ENCODE data around the gene ARIH2.

ARIH2 gene

DNA sequence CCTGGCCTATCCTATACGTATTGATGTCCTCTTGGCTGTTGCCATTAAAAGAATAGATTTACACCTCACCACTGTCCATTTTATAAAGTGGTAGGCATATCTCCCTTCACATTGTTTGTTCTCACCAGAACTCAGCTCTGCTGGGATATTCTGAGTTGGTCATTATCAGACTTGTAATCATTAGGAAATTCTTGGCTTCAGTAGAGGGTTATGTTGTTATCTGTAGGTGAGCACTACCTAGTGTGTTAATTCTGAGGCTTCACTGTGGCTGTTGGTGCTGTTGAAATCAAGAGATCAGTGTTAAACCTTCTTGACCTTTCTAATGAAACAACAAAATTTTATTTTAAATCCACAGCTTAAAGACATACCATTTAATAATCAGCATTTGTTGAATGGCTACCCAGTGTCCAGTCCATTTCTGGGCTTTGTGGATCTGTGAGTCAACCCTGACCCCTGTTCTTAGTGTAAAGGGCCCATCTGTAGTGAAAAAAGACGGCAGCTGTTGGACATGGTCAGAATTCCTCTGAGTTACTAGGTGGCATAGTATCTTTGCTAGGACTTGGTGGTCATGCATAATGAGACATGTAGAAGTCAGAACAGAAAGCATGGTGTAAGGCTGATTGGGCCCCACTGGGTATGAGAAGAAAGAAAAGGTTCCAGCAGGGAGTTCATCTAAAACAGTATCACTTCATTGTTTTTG, 38.5 kb downstream of the ARIH2 start:
- H3K27ac ChIP-seq: no peak overlapping the region
- no peak overlapping the region for H3K4me2 ChIP-seq
- H3K79me2 ChIP-seq (ENCODE audit: insufficient read depth, low read depth): no peaks in the 10 kb centered on the region; the same call in 1 of the 2 replicates
- H3K36me3 ChIP-seq (ENCODE audit: insufficient read depth): no peaks in the 10 kb centered on the region
- no peak overlapping the region for H2AFZ ChIP-seq (ENCODE audit: low read depth)
- no peak overlapping the region for H3K9ac ChIP-seq
- no peaks in the 10 kb centered on the region for H4K20me1 ChIP-seq (ENCODE audit: insufficient read depth)
- TF ChIP-seq, protein P1, sequence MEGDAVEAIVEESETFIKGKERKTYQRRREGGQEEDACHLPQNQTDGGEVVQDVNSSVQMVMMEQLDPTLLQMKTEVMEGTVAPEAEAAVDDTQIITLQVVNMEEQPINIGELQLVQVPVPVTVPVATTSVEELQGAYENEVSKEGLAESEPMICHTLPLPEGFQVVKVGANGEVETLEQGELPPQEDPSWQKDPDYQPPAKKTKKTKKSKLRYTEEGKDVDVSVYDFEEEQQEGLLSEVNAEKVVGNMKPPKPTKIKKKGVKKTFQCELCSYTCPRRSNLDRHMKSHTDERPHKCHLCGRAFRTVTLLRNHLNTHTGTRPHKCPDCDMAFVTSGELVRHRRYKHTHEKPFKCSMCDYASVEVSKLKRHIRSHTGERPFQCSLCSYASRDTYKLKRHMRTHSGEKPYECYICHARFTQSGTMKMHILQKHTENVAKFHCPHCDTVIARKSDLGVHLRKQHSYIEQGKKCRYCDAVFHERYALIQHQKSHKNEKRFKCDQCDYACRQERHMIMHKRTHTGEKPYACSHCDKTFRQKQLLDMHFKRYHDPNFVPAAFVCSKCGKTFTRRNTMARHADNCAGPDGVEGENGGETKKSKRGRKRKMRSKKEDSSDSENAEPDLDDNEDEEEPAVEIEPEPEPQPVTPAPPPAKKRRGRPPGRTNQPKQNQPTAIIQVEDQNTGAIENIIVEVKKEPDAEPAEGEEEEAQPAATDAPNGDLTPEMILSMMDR (conservative IDR thresholded peaks at IDR 0.05; ENCODE audit: low read depth, low read length): no peak
- H3K27me3 ChIP-seq (ENCODE audit: insufficient read depth, low read depth): no peaks in the 10 kb centered on the region
- H3K4me3 ChIP-seq (IDR thresholded peaks at IDR 0.05; ENCODE audit: insufficient read depth, low read depth, low read length): no peak overlapping the region
- no peaks in the 10 kb centered on the region for H3K4me1 ChIP-seq (ENCODE audit: low read depth, poor library complexity, severe bottlenecking)

DNA sequence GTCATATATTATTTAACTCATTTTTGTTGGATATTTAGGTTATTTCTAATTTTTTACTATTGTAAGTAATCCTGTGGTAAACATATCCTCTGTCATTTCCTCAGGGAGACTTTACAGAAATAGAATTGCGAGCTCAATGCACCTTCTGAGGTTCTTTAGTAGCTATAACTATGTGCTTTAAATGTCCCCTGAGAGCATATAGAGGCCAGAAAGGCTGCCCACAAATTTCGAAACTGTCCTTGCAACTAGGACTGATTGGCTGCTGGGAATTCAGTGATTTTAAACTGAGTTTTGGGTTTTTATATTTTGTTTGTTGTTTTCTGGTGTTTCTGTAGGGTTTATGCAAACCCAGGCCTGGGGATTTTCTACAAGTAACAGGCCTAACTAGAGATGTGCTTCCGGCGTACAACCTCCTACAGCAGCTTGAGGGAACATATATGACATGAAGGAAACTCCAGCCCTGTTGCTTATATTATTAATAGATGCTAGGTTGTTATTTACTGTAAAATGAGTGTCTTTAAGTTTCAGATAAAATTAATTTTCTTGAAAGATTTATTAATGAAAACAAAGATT, 42.3 kb downstream of the ARIH2 start:
- no peak overlapping the region for H3K27ac ChIP-seq
- H2AFZ ChIP-seq (ENCODE audit: low read depth): no peak overlapping the region
- peaks cover 20% of the 10 kb centered on the region for H3K4me1 ChIP-seq (ENCODE audit: low read depth, poor library complexity, severe bottlenecking)
- H3K4me3 ChIP-seq (IDR thresholded peaks at IDR 0.05; ENCODE audit: insufficient read depth, low read depth, low read length): no peak overlapping the region
- H4K20me1 ChIP-seq (ENCODE audit: insufficient read depth): no peaks in the 10 kb centered on the region
- TF ChIP-seq, protein P1 (conservative IDR thresholded peaks at IDR 0.05; ENCODE audit: low read depth, low read length): no peak
- H3K4me2 ChIP-seq: no peak overlapping the region
- no peaks in the 10 kb centered on the region for H3K79me2 ChIP-seq (ENCODE audit: insufficient read depth, low read depth)
- H3K27me3 ChIP-seq (ENCODE audit: insufficient read depth, low read depth): no peaks in the 10 kb centered on the region
- no peaks in the 10 kb centered on the region for H3K36me3 ChIP-seq (ENCODE audit: insufficient read depth)
- H3K9ac ChIP-seq: no peak overlapping the region

DNA sequence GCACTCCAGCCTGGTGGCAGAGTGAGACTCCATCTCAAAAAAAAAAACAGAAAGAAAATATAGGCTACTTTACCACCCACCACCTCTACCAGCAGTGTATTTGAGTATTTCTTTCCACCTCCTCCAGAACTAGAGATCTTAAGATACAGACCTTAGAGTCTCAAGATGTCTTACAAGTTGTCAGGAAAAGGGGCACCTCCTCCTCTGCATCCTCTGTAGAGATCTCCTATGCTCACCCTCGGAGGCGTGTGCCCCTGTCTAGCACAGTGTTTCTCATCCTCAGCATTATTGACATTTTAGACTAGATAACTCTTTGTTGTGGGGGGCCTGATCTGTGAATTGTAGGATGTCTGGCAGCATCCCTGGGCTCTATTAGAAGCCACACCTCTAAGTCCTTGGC, 43.7 kb downstream of the ARIH2 start:
- H4K20me1 ChIP-seq (ENCODE audit: insufficient read depth): no peaks in the 10 kb centered on the region
- no peaks in the 10 kb centered on the region for H3K27me3 ChIP-seq (ENCODE audit: insufficient read depth, low read depth)
- H3K27ac ChIP-seq: no peak overlapping the region
- TF ChIP-seq, protein P1 (conservative IDR thresholded peaks at IDR 0.05; ENCODE audit: low read depth, low read length): no peak
- H3K4me3 ChIP-seq (IDR thresholded peaks at IDR 0.05; ENCODE audit: insufficient read depth, low read depth, low read length): no peak overlapping the region
- H3K4me2 ChIP-seq: no peak overlapping the region
- no peak overlapping the region for H2AFZ ChIP-seq (ENCODE audit: low read depth)
- no peaks in the 10 kb centered on the region for H3K36me3 ChIP-seq (ENCODE audit: insufficient read depth)
- H3K79me2 ChIP-seq (ENCODE audit: insufficient read depth, low read depth): no peaks in the 10 kb centered on the region
- H3K9ac ChIP-seq: no peak overlapping the region
- H3K4me1 ChIP-seq (ENCODE audit: low read depth, poor library complexity, severe bottlenecking): peaks cover 34% of the 10 kb centered on the region

DNA sequence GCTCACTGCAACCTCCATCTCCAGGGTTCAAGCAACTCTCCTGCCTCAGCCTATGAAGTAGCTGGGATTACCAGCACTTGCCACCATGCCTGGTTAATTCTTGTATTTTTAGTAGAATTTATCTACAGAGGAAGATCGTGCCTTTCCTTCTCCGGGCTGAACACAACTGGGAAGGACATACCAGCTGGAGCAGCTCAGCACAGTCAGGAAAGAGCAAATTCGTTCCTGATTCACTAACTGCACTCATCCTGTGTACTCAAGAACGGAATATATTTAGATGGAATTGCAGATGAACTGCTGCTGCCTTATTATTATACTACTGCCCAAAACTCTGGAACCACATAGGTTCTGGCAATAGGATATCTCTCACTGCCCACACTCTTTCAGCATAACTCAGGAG, 44.3 kb downstream of the ARIH2 start:
- Histone ChIP-seq H3K9ac (no peak overlapping the region), H3K4me3 (IDR thresholded peaks at IDR 0.05; ENCODE audit: insufficient read depth, low read depth, low read length) (no peak overlapping the region), H3K4me1 (ENCODE audit: low read depth, poor library complexity, severe bottlenecking) (peaks cover 40% of the 10 kb centered on the region), H2AFZ (ENCODE audit: low read depth) (no peak overlapping the region), H3K27me3 (ENCODE audit: insufficient read depth, low read depth) (no peaks in the 10 kb centered on the region), H3K36me3 (ENCODE audit: insufficient read depth) (no peaks in the 10 kb centered on the region), H3K4me2 (no peak overlapping the region), H3K79me2 (ENCODE audit: insufficient read depth, low read depth) (no peaks in the 10 kb centered on the region), H4K20me1 (ENCODE audit: insufficient read depth) (no peaks in the 10 kb centered on the region), H3K27ac (no peak overlapping the region)
- TF ChIP-seq, protein P1 (conservative IDR thresholded peaks at IDR 0.05; ENCODE audit: low read depth, low read length): no peak
